HuH-7.5 (cell line): ENCODE results near the gene LCA5L.
"Not testable (repeated sequence)": the region's sequence is repeated elsewhere in the genome, so short reads cannot be mapped to it uniquely, and the experiment has no call there.

Experiments used
- DNase-seq: peaks from one replicate; pipeline ENCODE4 v3.0.0; 2011; ENCODE audit warnings: low spot score

The LCA5L gene

GRCh38 chr21:39387461-39388037 is 58.0 kb downstream of the LCA5L start:
- peak; percentile 90 for DNase-seq

DNA sequence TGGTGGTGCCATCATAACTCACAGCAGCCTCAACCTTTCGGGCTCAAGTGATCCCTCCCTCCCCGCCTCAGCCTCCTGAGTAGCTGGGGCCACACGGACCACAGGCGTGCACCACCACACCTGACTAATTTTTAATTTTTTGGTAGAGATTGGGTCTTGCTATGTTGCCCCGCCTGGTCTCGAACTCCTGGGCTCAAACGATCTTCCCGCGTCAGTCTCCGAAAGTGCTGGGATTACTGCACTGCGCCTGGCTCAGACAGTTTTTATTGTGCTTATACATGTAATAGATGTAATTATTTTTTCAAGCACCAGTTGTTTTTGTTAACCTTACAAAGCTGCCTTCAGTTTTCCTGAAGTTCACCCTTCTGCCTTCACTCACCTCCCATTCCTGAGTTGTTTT is 58.7 kb downstream of the LCA5L start:
- DNase-seq: no peak

DNA sequence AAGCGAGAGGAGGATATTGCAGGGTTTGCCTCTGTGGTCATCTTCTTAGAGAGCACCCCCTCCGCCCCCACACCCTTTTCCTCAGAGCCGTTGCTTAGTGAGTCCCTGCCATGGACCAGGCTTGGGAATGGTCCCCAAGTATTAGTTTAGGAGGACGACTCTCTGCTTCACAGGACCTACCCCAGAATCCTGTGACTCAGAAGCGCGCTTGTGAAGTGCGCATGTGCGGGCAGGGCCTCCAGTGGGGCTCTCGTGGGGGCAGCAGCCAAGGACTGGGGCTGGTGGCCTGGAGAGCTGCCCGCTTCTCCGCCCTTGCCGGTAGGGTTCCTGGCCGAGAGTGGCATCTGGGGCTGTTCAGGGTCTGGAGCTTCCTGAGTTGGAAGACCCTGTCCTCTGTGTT is 59.4 kb downstream of the LCA5L start:
- DNase-seq: no peak

GRCh38 chr21:39385299-39386145 is 60.1 kb downstream of the LCA5L start:
- peak; percentile 86 for DNase-seq

- DNase-seq: no peak
Observed at GRCh38 chr21:39384674-39385298, 60.8 kb downstream of the LCA5L start.

GRCh38 chr21:39382096-39382495 is 63.5 kb downstream of the LCA5L start:
- not testable (repeated sequence) for DNase-seq

DNA sequence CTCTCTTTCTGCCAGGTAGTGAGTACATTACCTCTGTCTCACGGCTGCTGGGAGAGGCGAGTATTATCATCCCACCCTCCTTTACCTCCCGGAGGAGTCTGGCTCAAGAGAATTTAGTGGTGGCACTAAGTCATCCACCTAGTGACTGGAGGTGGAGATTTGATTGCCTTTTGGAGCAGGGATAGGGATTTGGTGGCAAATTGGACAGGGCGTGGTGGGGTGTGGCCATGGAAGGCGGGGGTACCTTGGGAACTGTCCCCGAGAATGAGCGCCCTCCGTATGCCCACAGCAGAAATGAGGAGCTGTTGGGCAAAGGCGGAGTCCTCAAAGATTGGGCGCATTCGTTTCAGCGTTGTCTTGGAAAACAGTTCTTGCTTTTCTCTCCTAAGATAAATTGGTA is 64.6 kb downstream of the LCA5L start:
- no peak for DNase-seq

GRCh38 chr21:39379986-39380891 is 65.3 kb downstream of the LCA5L start:
- peak; percentile 73 for DNase-seq

DNA sequence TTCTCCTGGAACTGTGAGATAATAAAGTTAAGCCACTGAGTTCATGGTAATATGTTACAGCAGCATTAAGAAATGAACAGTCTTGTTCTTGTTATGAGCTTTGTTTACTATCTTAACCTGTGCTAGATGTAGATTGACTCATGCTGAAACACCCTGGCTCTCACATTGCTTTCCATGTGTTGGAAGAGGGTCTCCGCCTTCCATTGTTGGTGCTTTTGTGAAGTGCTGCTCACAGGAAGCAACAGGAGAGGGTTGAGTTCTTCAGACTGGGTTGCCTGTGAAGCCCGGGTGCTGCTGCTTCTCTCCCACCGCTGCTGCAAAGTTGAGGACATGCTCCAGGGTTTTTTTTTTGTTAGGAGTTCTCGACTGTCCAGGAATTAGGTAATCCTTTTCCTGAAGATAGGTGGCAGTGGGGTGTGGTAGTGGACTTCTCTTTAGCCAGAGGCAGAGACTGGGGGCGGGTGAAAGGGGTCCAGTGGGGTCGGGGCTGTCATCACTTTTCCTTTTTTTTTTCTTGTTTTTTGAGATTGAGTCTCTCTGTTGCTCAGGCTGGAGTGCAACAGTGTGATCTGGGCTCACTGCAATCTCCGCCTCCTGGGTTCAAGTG is 68.0 kb downstream of the LCA5L start:
- no peak for DNase-seq

DNA sequence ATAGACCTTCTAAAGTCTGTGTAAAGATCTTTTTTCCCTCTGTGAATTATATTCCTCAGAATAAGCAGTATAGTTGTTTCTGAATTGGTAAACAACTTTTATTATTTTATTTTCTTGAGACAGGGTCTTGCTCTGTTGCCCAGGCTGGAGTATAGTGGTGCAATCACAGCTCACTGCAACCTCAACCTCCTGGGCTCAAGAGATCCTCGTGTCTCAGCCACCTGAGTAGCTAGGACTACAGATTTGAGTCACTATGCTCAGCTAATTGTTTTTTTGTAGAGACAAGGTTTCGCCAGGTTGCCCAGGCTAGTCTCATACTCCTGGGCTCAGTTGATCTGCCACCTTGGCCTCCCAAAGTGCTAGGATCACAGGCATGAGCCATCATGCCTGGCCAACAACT is 70.1 kb downstream of the LCA5L start:
- DNase-seq: no peak

- no peak for DNase-seq
Observed at GRCh38 chr21:39374046-39374445, 71.5 kb downstream of the LCA5L start.

DNA sequence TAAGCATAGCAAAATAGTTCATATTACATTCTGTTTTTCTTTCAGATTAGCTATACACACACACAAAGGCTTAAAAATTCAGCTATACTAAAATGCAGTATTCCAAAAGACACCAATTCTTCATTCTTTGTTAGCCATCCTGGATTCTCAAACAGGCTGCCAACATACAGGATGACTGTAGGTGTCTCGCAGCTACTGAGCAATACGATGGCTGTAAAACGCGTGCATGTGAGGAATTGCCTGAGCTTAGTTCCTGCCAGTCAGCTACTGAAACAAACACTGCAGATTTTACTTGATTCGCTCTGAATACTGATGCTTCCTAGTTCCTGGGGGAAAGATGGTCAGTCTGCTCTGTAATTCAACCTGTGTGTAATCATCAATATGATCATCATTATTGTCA is 71.9 kb downstream of the LCA5L start:
- no peak for DNase-seq

DNA sequence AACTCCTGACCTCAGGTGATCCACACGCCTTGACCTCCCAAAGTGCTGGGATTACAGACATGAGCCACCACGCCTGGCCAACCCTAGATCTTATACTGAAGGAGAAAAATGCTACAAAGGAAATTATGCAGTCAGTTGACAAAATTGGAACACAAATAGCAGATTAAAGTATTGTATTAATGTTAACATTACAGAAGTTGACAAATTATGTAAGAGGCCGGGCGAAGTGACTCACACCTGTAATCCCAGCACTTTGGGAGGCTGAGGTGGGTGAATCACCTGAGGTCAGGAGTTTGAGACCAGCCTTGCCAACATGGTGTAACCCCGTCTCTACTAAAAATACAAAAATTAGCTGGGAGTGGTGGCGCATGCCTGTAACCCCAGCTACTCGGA is 75.7 kb downstream of the LCA5L start:
- not testable (repeated sequence) for DNase-seq

GRCh38 chr21:39367783-39368182 is 77.8 kb downstream of the LCA5L start:
- no peak for DNase-seq

- DNase-seq: no peak
Observed at GRCh38 chr21:39366563-39366962, 79.0 kb downstream of the LCA5L start.

- no peak for DNase-seq
Observed at GRCh38 chr21:39364949-39365348, 80.6 kb downstream of the LCA5L start.

DNA sequence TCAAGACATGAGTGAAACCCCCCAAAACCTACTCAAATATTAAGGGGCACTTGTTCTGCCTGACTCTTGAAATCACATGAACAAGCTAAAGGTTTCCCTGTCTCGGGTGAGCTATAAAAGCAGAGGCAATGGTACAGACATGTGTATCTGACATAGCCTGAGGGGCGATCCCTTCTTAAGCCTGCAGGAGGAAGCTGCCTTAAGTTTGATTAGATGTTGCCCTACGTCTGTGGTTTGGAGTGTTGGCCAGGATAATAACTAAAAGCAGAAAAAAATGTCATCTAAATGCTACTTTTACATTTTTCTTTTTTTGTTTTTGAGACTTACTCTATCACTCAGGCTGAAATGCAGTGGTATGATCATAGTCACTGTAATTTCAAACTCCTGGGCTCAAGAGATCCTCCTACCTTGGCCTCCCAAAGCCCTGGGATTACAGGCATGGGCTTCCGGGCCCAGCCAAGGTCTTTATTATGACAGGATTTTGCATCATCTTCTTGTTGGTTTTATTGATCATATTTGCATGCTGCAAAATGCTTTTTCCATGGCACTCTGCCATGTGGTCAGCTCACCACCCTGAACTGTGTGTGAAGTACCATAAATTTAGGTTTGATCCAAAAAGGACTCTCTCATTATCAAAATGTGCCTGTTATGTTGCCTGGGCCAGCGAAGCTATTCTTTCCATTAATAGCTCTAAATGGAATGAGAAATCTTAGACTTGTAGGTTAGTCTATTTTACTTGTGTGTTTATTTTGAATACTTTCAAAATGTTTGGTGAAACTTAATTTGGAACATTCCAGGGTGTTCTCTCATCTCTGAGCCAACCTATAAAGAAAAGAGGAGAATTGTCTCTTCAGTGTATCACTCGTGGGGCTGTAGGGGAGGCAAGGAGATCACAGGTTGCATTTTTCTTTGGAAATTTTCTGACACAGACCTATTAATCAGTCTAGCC is 81.7 kb downstream of the LCA5L start:
- DNase-seq: no peak

GRCh38 chr21:39362733-39363132 is 82.8 kb downstream of the LCA5L start:
- DNase-seq: no peak

DNA sequence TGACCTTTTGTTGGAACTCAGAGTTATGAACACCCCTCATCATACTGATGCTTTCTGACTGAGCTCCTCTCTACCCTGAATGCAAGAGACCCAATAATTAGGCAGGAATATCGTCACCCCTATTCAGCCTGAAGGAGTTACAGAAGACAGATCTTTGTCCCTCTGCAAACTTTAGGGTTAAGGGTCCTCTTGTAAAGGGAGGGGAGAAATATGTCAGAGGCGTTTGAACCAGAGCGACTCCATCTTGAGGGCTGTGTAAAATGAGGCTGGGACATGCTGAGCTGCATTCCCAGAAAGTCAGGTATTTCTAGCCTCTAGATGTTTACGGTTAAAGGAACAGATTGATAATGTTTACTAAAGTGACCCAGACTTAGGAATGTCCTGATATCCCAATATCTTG is 86.2 kb downstream of the LCA5L start:
- no peak for DNase-seq
